ENCODE measurements around the gene CLK1. TPM values are rescaled to one million over a fixed set of nuclear protein-coding genes. Genes with fewer than 3 reads are reported as not detected.

CLK1 gene
- total and polyA plus RNA-seq, 2 of the 13 experiments (the other 11 are each of a cell fraction or from before 2014, with no cell fraction given): 66.6 to 101 TPM

DNA sequence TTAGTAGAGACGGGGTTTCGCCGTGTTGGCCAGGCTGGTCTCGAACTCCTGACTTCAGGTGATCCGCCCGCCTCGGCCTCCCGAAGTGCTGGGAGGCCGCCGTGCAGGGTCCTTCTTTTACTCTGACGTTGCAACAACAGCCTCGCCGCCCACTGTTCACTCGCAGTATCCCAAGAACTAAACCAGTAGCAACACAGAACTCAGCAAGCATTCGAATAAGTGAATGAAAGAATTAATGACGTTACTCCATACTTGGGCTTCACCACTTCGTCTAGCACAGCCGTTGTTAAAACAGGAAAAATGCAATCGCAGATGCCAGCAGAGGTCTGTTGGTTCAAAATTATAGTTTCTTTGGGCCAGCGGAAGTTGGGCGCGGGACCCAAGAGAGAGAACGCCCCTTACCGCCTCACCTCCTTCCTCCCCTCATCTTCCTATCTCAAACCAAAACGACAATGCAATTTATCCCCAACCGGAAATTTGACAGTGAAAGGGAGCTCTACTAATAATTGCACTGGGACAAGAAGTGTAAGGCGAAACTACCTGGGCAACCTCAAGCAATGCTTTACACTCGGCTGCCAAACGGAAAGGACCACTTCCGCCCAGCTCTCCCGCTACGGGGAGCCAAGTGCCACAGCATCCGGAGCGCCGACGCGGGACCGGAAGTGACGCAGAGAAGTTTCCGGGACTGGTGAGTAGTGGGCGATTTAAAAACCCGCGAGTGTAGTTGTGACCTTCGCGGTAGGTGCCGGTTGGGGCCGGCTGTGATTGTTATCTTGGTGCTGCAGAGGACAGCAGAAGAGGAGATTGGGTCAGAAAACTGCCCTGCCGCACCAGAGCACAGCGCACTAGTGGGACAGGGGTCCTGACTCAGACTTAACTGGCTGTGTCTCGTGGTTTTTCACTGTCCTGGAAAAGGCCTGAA lies 24.5 kb upstream of the CLK1 start, which contains the start of the genes NIF3L1 and PPIL3 (continued):
- TF ChIP-seq ZBTB39 (CRISPR knock-in tag; IDR thresholded peaks at IDR 0.05) (no peak), HNRNPH1 (optimal IDR thresholded peaks at IDR 0.05; ENCODE audit: low read depth, low read length) (no peak), KDM6A (CRISPR knock-in tag; IDR thresholded peaks at IDR 0.05; ENCODE audit: low read depth) (peak; percentile 26; the same call in 1 of the 2 replicates), NFATC3 (CRISPR knock-in tag; IDR thresholded peaks at IDR 0.05) (no peak; the same call in 1 of the 2 replicates), BORCS8-MEF2B (CRISPR knock-in tag; IDR thresholded peaks at IDR 0.05) (peak; percentile 57; the same call in 1 of the 2 replicates), ARID4A (CRISPR knock-in tag; IDR thresholded peaks at IDR 0.05; ENCODE audit: borderline replicate concordance) (peak; percentile 99), NR2F6 (IDR thresholded peaks at IDR 0.05) (no peak; the same call in 1 of the 2 replicates), NR2F6 (CRISPR knock-in tag; IDR thresholded peaks at IDR 0.05) (peak; percentile 49), ZKSCAN1 (IDR thresholded peaks at IDR 0.05; ENCODE audit: low read length) (no peak), ZNF263 (CRISPR knock-in tag; IDR thresholded peaks at IDR 0.05) (peak; percentile 69), ZNF292 (CRISPR knock-in tag; IDR thresholded peaks at IDR 0.05; ENCODE audit: borderline replicate concordance, low read depth) (no peak), RFXANK (CRISPR knock-in tag; IDR thresholded peaks at IDR 0.05) (peak; percentile 49; the same call in 1 of the 2 replicates)
- TF ChIP-seq, protein P1, sequence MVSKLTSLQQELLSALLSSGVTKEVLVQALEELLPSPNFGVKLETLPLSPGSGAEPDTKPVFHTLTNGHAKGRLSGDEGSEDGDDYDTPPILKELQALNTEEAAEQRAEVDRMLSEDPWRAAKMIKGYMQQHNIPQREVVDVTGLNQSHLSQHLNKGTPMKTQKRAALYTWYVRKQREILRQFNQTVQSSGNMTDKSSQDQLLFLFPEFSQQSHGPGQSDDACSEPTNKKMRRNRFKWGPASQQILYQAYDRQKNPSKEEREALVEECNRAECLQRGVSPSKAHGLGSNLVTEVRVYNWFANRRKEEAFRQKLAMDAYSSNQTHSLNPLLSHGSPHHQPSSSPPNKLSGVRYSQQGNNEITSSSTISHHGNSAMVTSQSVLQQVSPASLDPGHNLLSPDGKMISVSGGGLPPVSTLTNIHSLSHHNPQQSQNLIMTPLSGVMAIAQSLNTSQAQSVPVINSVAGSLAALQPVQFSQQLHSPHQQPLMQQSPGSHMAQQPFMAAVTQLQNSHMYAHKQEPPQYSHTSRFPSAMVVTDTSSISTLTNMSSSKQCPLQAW (CRISPR knock-in tag; IDR thresholded peaks at IDR 0.05): no peak; the same call in none of the 2 replicates
- TF ChIP-seq, protein P2, sequence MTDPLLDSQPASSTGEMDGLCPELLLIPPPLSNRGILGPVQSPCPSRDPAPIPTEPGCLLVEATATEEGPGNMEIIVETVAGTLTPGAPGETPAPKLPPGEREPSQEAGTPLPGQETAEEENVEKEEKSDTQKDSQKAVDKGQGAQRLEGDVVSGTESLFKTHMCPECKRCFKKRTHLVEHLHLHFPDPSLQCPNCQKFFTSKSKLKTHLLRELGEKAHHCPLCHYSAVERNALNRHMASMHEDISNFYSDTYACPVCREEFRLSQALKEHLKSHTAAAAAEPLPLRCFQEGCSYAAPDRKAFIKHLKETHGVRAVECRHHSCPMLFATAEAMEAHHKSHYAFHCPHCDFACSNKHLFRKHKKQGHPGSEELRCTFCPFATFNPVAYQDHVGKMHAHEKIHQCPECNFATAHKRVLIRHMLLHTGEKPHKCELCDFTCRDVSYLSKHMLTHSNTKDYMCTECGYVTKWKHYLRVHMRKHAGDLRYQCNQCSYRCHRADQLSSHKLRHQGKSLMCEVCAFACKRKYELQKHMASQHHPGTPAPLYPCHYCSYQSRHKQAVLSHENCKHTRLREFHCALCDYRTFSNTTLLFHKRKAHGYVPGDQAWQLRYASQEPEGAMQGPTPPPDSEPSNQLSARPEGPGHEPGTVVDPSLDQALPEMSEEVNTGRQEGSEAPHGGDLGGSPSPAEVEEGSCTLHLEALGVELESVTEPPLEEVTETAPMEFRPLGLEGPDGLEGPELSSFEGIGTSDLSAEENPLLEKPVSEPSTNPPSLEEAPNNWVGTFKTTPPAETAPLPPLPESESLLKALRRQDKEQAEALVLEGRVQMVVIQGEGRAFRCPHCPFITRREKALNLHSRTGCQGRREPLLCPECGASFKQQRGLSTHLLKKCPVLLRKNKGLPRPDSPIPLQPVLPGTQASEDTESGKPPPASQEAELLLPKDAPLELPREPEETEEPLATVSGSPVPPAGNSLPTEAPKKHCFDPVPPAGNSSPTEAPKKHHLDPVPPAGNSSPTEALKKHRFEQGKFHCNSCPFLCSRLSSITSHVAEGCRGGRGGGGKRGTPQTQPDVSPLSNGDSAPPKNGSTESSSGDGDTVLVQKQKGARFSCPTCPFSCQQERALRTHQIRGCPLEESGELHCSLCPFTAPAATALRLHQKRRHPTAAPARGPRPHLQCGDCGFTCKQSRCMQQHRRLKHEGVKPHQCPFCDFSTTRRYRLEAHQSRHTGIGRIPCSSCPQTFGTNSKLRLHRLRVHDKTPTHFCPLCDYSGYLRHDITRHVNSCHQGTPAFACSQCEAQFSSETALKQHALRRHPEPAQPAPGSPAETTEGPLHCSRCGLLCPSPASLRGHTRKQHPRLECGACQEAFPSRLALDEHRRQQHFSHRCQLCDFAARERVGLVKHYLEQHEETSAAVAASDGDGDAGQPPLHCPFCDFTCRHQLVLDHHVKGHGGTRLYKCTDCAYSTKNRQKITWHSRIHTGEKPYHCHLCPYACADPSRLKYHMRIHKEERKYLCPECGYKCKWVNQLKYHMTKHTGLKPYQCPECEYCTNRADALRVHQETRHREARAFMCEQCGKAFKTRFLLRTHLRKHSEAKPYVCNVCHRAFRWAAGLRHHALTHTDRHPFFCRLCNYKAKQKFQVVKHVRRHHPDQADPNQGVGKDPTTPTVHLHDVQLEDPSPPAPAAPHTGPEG (CRISPR knock-in tag; IDR thresholded peaks at IDR 0.05): peak; percentile 71; the same call in 1 of the 2 replicates
